ENCODE data around the gene P3H3. TPM values are rescaled to one million over a fixed set of nuclear protein-coding genes. Genes with fewer than 3 reads are reported as not detected.
A peak's percentile ranks its signal among the peaks of the same experiment; 100 is the strongest.

P3H3 gene
- total and polyA plus RNA-seq, 9 of the 15 experiments (the other 6 are each of a cell fraction or from before 2014, with no cell fraction given) = 0.03 to 15.0 (median 4.8) TPM

- TF ChIP-seq XRCC3 (IDR thresholded peaks at IDR 0.05) (no peak), ATF3 (IDR thresholded peaks at IDR 0.05) (no peak), ATF3 (CRISPR knock-in tag; conservative IDR thresholded peaks at IDR 0.05) (no peak), SNRNP70 (optimal IDR thresholded peaks at IDR 0.05; ENCODE audit: low read depth, low read length) (no peak), ZNF121 (CRISPR knock-in tag; conservative IDR thresholded peaks at IDR 0.05) (no peak), TARDBP (IDR thresholded peaks at IDR 0.05) (no peak), ZNF507 (tag; conservative IDR thresholded peaks at IDR 0.05) (no peak), HSF4 (CRISPR knock-in tag; IDR thresholded peaks at IDR 0.05; ENCODE audit: borderline replicate concordance) (no peak), MEF2A (IDR thresholded peaks at IDR 0.05; ENCODE audit: control insufficient read depth, low read depth, low read length) (no peak), CC2D1A (IDR thresholded peaks at IDR 0.05) (no peak), ZNF668 (CRISPR knock-in tag; IDR thresholded peaks at IDR 0.05) (no peak), THRB (CRISPR knock-in tag; conservative IDR thresholded peaks at IDR 0.05) (no peak), NR2C1 (IDR thresholded peaks at IDR 0.05) (no peak), NR2C1 (tag; IDR thresholded peaks at IDR 0.05) (no peak), SMAD2 (IDR thresholded peaks at IDR 0.05; ENCODE audit: low read depth, low read length) (no peak), ZNF589 (CRISPR knock-in tag; IDR thresholded peaks at IDR 0.05; ENCODE audit: low read depth) (no peak), RBFOX2 (IDR thresholded peaks at IDR 0.05; ENCODE audit: low read depth, low read length) (peak; percentile 47; the same call in 1 of the 2 replicates), SRSF1 (IDR thresholded peaks at IDR 0.05; ENCODE audit: low read depth, low read length) (no peak), ZNF444 (CRISPR knock-in tag; IDR thresholded peaks at IDR 0.05) (no peak), PHTF2 (CRISPR knock-in tag; IDR thresholded peaks at IDR 0.05) (no peak), TAL1 (IDR thresholded peaks at IDR 0.05) (no peak), U2AF2 (optimal IDR thresholded peaks at IDR 0.05; ENCODE audit: low read depth, low read length) (no peak), POLR2A (conservative IDR thresholded peaks at IDR 0.05) (peak; percentile 50; the same call in 1 of the 2 replicates), ZHX1 (conservative IDR thresholded peaks at IDR 0.05; ENCODE audit: low read length) (no peak), PHF20 (IDR thresholded peaks at IDR 0.05; ENCODE audit: partially characterized antibody) (peak; percentile 18), ELF1 (tag; IDR thresholded peaks at IDR 0.05) (no peak), MAZ (CRISPR knock-in tag; conservative IDR thresholded peaks at IDR 0.05 in 1 of 2, IDR thresholded peaks at IDR 0.05 in 1 of 2) (peak in 1 of 2 experiments; percentile 23; a peak in 1 of 4 replicates)
Measured at GRCh38 chr12:6827437-6827911, 733 bp upstream of the P3H3 start (continued).

All from K562 (cell line).